Activated T-cell treated with anti-CD3 and anti-CD28 coated beads, Interleukin-2, amount 50 U/mL, for 1 hour (primary cell): ENCODE measurements around the gene LRIG1.

Experiments used
- DNase-seq: peaks from one replicate; pipeline ENCODE4 v3.0.0-alpha.2; 2020

LRIG1 gene

DNA sequence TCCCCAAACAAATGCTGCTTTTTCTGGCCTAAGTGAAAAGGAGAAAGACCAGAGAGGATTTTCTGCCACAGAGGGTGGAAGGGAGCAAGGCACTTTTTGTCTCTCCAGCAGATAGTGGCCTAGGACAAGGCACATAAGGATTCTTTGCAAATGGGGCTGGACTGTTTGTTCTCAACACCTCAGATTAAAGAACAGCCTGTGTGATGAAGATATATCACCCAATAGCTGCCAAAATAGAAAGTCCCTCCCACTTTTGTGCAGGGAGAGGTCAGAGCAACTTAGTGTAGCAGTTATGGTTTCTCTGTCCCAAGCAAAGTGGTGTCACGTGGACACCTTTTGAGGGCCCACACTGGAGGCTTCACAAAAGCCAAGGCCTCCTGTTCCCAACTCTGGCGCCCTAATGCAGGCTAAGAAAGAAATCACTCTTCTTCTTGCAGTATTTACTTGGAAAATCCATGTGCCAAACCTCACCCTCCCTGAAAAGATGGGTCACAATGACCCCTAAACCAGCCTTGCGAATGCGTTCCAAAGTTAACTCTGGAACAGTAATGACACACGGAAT, 84.9 kb downstream of the LRIG1 start:
- no peak for DNase-seq

- no peak for DNase-seq
Measured at GRCh38 chr3:66414846-66415245, 86.0 kb downstream of the LRIG1 start.

- DNase-seq, result no peak
Measured at GRCh38 chr3:66413151-66413751, 87.6 kb downstream of the LRIG1 start.

GRCh38 chr3:66411961-66412887, 88.6 kb downstream of the LRIG1 start:
- no peak for DNase-seq

DNA sequence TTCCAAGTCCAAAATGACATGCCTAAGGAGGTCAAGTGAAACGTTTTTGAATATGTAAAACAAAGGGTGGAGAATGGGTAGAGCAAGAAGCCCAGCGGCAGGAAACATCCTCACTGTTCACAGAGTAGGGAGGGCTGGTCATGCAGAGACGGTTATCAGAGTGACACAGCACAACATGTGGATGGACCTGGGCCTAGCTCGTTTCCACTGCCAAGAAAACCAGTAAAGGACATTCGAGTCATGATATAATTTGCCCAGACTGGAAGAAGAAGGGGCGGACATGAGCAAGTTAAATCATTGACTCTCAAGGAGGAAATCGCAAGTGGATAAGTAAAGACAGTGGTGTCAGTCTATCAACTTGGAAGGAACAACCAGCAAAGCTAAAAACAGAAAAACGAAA, 89.3 kb downstream of the LRIG1 start:
- DNase-seq, result no peak

DNA sequence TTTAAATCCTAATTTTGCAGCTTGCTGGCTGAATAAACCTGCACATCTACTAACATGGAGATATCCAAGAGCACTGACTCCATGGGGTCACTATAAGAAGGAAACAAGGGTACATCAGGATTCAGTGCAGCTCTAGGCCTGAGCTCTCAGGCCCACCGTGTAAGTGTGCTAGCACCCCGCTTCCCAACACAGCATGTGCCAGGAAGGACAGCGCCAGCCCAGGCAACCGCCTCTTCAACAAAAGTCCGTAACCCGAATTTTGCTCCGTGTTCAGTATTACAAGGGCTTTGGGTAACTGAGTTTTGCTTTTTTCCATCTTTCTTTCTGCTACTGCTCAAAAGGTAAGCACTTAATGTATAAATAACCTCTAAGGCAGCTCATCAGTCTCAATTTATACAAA, 89.8 kb downstream of the LRIG1 start:
- DNase-seq, result no peak

- no peak for DNase-seq
Measured at GRCh38 chr3:66409771-66410754, 90.8 kb downstream of the LRIG1 start.

DNA sequence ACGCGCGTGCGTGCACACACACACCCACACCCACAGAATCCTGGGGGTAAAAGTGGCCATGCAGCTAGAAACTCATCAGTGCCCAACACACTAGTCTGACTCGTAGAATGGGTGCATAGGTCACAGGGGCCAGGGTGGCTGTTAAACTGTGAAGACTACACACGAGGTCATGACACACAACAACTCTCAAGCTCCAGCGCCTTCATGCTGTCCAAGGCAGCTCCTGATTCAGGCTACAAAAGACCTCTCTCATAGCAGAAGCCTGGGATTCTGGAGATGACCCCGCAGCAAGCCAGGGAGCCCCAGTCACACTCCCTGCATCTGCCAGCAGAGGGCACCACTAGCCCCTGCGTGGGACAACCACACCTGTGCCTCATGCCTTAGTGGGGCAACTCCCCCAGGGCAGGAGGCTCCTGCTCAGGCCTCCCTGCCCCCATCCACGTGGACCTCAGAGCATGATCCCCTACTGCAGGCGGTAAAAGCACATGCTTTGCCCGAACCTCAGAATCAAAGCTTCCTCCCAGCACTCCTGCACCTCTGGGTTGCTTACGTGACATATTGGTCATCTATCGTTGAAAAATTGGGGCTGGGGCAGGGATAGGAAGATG, 93.1 kb downstream of the LRIG1 start:
- peak; percentile 82 for DNase-seq

GRCh38 chr3:66406831-66407610, 93.8 kb downstream of the LRIG1 start:
- no peak for DNase-seq

GRCh38 chr3:66406163-66406562, 94.7 kb downstream of the LRIG1 start:
- no peak for DNase-seq

- DNase-seq, result no peak
Measured at GRCh38 chr3:66405701-66406091, 95.1 kb downstream of the LRIG1 start.

GRCh38 chr3:66404903-66405700, 95.7 kb downstream of the LRIG1 start:
- DNase-seq, result no peak

- no peak for DNase-seq
Measured at GRCh38 chr3:66404197-66404596, 96.6 kb downstream of the LRIG1 start.

- DNase-seq, result no peak
Measured at GRCh38 chr3:66403323-66403990, 97.4 kb downstream of the LRIG1 start.

DNA sequence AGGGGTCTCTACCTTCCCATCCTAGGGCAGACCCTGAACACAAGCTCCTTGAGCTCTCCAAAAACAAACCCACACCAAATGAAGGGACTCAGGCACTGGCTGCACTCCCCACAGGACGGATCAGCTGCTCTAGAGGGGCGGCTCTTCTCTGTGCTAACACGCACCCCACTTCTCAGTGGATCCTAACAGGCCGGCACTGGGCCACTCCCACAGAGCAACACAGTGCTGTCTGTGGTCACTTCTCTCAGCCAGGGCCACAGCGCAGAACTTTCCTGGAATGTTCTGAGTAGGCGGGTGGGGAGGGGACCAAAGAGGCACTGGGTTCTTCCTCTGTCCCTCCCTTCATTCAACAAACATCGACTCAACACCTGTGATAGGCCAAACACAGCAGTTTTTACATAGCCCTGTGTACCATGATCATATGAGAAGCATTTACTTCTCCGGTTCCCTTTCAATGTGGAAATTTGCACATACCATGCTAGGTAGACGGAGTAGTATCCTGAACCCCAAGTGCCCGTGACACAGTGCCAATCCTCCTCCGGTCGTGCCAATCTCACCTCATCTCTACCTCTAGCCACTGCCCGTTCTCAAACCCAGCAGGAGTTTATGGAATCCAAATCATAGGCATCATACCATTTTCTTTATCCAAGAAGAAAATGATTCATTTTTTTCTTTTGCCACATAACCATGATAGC, 98.1 kb downstream of the LRIG1 start:
- no peak for DNase-seq

- DNase-seq, result no peak
Measured at GRCh38 chr3:66401675-66402491, 98.9 kb downstream of the LRIG1 start.

DNA sequence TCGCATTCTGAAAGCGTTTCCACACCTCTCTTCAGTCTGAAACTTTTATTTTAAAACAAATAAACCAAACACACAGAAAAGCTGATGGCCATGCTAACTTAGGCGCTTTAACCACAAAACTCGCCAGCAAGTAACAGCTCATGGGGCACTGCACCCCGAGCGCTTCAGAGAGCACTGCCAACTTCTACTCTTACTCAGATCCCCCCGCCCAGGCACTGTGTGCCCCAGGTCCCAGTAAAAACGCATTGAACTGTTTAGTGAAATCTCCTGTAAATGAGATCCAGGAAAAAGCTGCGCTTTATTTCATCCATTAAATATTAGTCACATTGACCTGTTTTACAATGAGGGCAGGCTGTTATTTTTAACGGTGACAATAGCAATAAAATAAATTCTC, 99.7 kb downstream of the LRIG1 start:
- no peak for DNase-seq

DNA sequence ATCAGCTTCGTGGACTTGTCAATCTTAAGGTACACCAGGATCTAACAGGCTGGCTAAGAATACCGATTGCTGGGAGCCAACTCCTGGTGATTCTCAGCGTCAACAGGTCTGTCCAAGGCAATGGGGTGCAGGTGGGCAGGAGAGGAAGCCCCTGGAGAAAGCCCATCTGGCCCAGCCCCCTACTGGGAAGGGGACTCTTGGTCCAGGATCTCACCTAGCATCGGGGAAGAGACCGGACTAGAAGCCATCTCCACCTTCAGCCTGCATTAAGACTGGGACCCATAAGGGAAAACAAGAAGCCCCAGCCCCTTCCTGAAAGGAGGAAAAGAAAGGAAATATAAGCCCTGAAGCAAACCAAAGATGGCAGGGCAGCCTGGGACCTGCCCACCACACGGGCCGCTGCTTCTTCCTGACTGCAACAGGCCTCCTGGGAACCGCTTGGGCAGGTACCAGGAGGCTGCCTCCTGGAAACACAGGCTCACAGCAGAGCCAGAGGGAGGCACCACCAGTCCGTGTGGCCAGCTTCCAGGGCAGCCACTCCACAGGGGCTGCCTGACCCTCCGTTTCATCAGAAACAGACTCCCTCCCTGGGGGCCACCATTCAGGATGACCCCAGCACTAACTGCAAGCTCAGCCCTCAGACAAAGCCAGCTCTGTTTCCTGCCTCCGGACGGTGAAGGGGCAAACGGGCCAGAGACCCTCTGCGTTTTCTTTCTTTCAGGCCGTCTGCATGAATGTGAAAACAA, 100.2 kb downstream of the LRIG1 start:
- no peak for DNase-seq
